ENCODE results near the gene PSMD10. TPM values are rescaled to one million over a fixed set of nuclear protein-coding genes. Genes with fewer than 3 reads are reported as not detected.

The PSMD10 gene
- total and polyA plus RNA-seq, 4 donors: 17.7 to 21.9 (median 19.1) TPM

- no peak for TF ChIP-seq ZBTB33 (IDR thresholded peaks at IDR 0.05)
- TF ChIP-seq MAX (IDR thresholded peaks at IDR 0.05): no peak
- TF ChIP-seq HNF4G (IDR thresholded peaks at IDR 0.05): no peak
- no peak for TF ChIP-seq FOXA1 (IDR thresholded peaks at IDR 0.05)
- TF ChIP-seq SP1 (IDR thresholded peaks at IDR 0.05): no peak
- TF ChIP-seq NR2F2 (IDR thresholded peaks at IDR 0.05): no peak
- no peak for TF ChIP-seq GABPA (IDR thresholded peaks at IDR 0.05 in 1 of 2, conservative IDR thresholded peaks at IDR 0.05 in 1 of 2)
These were observed 20.5 kb downstream of the PSMD10 start (continued) for GRCh38 chrX:108070891-108071290.

GRCh38 chrX:108068121-108068520 lies 23.2 kb downstream of the PSMD10 start:
- DNase-seq (ENCODE audit: low spot score): no peak
- Histone ChIP-seq H3K9ac (ENCODE audit: low read depth in 1 of 2, low read length in 2 of 2) (no peak overlapping the region), H3K27me3 (ENCODE audit: control insufficient read depth in 4 of 4, insufficient read depth in 4 of 4, low read length in 3 of 4) (no peaks in the 10 kb centered on the region), H3K4me1 (ENCODE audit: control insufficient read depth in 4 of 4, insufficient read depth in 4 of 4, low read length in 3 of 4) (no peaks in the 10 kb centered on the region), H3K36me3 (ENCODE audit: control insufficient read depth in 4 of 4, insufficient read depth in 3 of 4, low read depth in 1 of 4, low read length in 3 of 4) (no peaks in the 10 kb centered on the region), H3K27ac (ENCODE audit: low read depth in 1 of 2, low read length in 2 of 2) (no peak overlapping the region), H3K4me3 (ENCODE audit: low read depth in 1 of 3, low read length in 3 of 3) (no peak overlapping the region), H3K9me3 (ENCODE audit: control insufficient read depth in 4 of 4, low read length in 3 of 4) (no peaks in the 10 kb centered on the region)
- TF ChIP-seq MAX (IDR thresholded peaks at IDR 0.05) (no peak), CTCF (IDR thresholded peaks at IDR 0.05; ENCODE audit: low read depth, low read length, missing input control) (no peak), SP1 (IDR thresholded peaks at IDR 0.05) (no peak), YY1 (IDR thresholded peaks at IDR 0.05) (no peak), GABPA (IDR thresholded peaks at IDR 0.05 in 1 of 2, conservative IDR thresholded peaks at IDR 0.05 in 1 of 2) (no peak), FOXA2 (IDR thresholded peaks at IDR 0.05) (no peak), RAD21 (IDR thresholded peaks at IDR 0.05) (no peak), HNF4A (conservative IDR thresholded peaks at IDR 0.05) (no peak), JUND (IDR thresholded peaks at IDR 0.05) (no peak), EGR1 (IDR thresholded peaks at IDR 0.05; ENCODE audit: low read depth in 2 of 2) (no peak), REST (IDR thresholded peaks at IDR 0.05) (no peak), FOXA1 (IDR thresholded peaks at IDR 0.05) (no peak), RXRA (IDR thresholded peaks at IDR 0.05) (no peak), HNF4G (IDR thresholded peaks at IDR 0.05) (no peak), TAF1 (conservative IDR thresholded peaks at IDR 0.05) (no peak), ATF3 (IDR thresholded peaks at IDR 0.05) (no peak), ZBTB33 (IDR thresholded peaks at IDR 0.05) (no peak), NR2F2 (IDR thresholded peaks at IDR 0.05) (no peak)
- WGBS: 66% methylated on average over 1 of the region's 1 CpG

All from liver (tissue), 9 donors.